ENCODE data around the gene DYNLT2. TPM values are rescaled to one million over a fixed set of nuclear protein-coding genes. Genes with fewer than 3 reads are reported as not detected.

Gene DYNLT2
- total and polyA plus RNA-seq, 10 donors: 2.8 to 3.9 (median 3.6) TPM

- H3K4me3 ChIP-seq: no peak overlapping the region
- TF ChIP-seq, protein P1, sequence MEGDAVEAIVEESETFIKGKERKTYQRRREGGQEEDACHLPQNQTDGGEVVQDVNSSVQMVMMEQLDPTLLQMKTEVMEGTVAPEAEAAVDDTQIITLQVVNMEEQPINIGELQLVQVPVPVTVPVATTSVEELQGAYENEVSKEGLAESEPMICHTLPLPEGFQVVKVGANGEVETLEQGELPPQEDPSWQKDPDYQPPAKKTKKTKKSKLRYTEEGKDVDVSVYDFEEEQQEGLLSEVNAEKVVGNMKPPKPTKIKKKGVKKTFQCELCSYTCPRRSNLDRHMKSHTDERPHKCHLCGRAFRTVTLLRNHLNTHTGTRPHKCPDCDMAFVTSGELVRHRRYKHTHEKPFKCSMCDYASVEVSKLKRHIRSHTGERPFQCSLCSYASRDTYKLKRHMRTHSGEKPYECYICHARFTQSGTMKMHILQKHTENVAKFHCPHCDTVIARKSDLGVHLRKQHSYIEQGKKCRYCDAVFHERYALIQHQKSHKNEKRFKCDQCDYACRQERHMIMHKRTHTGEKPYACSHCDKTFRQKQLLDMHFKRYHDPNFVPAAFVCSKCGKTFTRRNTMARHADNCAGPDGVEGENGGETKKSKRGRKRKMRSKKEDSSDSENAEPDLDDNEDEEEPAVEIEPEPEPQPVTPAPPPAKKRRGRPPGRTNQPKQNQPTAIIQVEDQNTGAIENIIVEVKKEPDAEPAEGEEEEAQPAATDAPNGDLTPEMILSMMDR (IDR thresholded peaks at IDR 0.05 in 8 of 11, conservative IDR thresholded peaks at IDR 0.05 in 3 of 11): no peak
- no peak for TF ChIP-seq POLR2A (IDR thresholded peaks at IDR 0.05)
- TF ChIP-seq POLR2AphosphoS5 (IDR thresholded peaks at IDR 0.05): no peak
- no peaks in the 10 kb centered on the region for H3K4me1 ChIP-seq
- no peaks in the 10 kb centered on the region for H3K9me3 ChIP-seq
- H3K27me3 ChIP-seq (replicated peaks in 1 of 7): no peaks in the 10 kb centered on the region
- H3K36me3 ChIP-seq: no peaks in the 10 kb centered on the region
- 88 to 98% (median 91%) methylated on average over 2 of the region's 2 CpGs for WGBS, 5 donors
- intact Hi-C loops (cut with DNase I; ENCODE audit: low total_unique reads): no loop called here
- no peak for DNase-seq
- no peak overlapping the region for H3K27ac ChIP-seq
Measured at GRCh38 chr6:169738976-169739529, 12.3 kb downstream of the DYNLT2 start.

DNA sequence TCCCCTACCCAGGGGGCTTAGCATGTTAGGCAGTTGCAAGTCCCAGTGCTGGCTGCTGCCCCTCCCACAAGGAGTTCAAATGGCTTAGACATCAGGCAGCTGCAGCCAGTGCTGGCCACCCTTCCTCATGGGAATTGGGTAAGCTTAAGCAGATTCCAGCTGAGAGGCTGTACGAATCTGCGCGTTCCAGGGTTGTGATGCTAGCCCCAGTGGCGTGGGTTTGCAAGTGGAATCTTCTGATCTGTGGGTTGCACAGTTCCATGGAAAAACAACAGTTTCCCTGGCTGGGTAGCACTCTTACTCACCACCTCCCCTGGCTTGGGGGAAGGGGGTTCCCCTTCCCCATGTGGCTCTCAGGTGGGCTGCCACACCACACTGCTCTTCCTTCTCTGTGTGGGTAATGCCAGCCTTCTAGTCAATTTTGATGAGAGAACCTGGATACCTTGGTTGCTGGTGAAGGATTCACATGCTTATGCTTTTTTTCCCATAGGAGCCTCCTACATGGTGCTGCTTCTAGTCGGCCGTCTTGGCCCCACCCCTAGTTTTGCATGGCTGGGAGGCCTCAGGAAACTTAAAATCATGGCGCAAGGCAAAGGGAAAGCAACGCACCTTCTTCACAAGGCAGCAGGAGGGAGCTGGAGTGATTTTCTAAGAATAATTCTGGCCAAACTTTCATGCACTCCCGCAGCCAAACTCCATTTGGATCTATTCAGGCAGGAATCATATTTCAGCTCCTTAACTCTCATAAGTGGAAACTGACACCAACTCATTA is 13.0 kb downstream of the DYNLT2 start:
- TF ChIP-seq POLR2A (IDR thresholded peaks at IDR 0.05) (no peak), POLR2AphosphoS5 (IDR thresholded peaks at IDR 0.05) (no peak)
- TF ChIP-seq, protein P1 (IDR thresholded peaks at IDR 0.05 in 8 of 11, conservative IDR thresholded peaks at IDR 0.05 in 3 of 11): no peak
- Histone ChIP-seq H3K36me3 (no peaks in the 10 kb centered on the region), H3K27ac (no peak overlapping the region), H3K27me3 (replicated peaks in 1 of 7) (no peaks in the 10 kb centered on the region), H3K4me1 (no peaks in the 10 kb centered on the region), H3K4me3 (no peak overlapping the region), H3K9me3 (no peaks in the 10 kb centered on the region)
- intact Hi-C loops (cut with DNase I; ENCODE audit: low total_unique reads): no loop called here
- no peak for DNase-seq
- WGBS, 5 donors: 74 to 82% (median 81%) methylated on average over 9 of the region's 9 CpGs

DNA sequence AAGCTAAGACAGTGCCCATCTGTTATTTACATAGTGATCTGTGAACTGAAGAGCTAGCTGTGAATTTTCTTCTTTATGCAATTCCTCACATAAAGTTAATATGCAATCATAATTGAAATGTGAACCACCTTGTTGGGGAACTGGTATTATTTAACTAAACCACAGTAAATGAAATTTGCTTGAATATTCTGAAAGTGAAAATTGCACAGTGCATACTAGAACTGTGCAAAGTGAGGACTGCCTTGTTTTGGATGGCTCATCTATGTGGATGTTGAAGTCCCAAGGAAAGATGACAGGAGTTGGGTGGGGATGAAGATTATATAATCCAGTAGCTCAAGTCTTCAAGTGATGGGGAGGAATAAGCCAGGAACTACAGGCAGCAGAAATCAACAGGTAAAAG is 21.4 kb downstream of the DYNLT2 start:
- DNase-seq: no peak
- H3K4me3 ChIP-seq: no peak overlapping the region
- peaks cover 0 to 10% (median 7%) of the 10 kb centered on the region in 6 donors for H3K4me1 ChIP-seq
- intact Hi-C loops (cut with DNase I; ENCODE audit: low total_unique reads): no loop called here
- H3K9me3 ChIP-seq: no peaks in the 10 kb centered on the region
- H3K27me3 ChIP-seq (replicated peaks in 1 of 7): no peaks in the 10 kb centered on the region
- TF ChIP-seq, protein P1 (IDR thresholded peaks at IDR 0.05 in 8 of 11, conservative IDR thresholded peaks at IDR 0.05 in 3 of 11): no peak
- TF ChIP-seq POLR2AphosphoS5 (IDR thresholded peaks at IDR 0.05): no peak
- no peaks in the 10 kb centered on the region for H3K36me3 ChIP-seq
- no peak overlapping the region for H3K27ac ChIP-seq

- no peak overlapping the region for H3K4me3 ChIP-seq
- peaks cover 8 to 26% (median 20%) of the 10 kb centered on the region in 6 donors for H3K4me1 ChIP-seq
- H3K36me3 ChIP-seq: no peaks in the 10 kb centered on the region
- intact Hi-C loops (cut with DNase I; ENCODE audit: low total_unique reads): no loop called here
- no peaks in the 10 kb centered on the region for H3K9me3 ChIP-seq
- TF ChIP-seq, protein P1 (IDR thresholded peaks at IDR 0.05 in 8 of 11, conservative IDR thresholded peaks at IDR 0.05 in 3 of 11): no peak
- TF ChIP-seq POLR2A (IDR thresholded peaks at IDR 0.05) (no peak), POLR2AphosphoS5 (IDR thresholded peaks at IDR 0.05) (no peak)
- H3K27me3 ChIP-seq (replicated peaks in 1 of 7): no peaks in the 10 kb centered on the region
- H3K27ac ChIP-seq: peak overlapping the region in 5 of 8 donors; percentile 10 to 98 (median 96)
- DNase-seq: no peak
Measured at GRCh38 chr6:169726963-169727362, 24.4 kb downstream of the DYNLT2 start.
